ENCODE results near the gene CYP1B1.
A peak's percentile ranks its signal among the peaks of the same experiment; 100 is the strongest.
"Not testable (repeated sequence)": the region's sequence is repeated elsewhere in the genome, so short reads cannot be mapped to it uniquely, and the experiment has no call there.

CYP1B1 gene

GRCh38 chr2:38037757-38038621, 38.0 kb downstream of the CYP1B1 start:
- peak; percentile 71 for DNase-seq (ENCODE audit: low read depth, low spot score)

- no peak for DNase-seq (ENCODE audit: low read depth, low spot score)
These were observed 38.6 kb downstream of the CYP1B1 start for GRCh38 chr2:38037325-38037724.

- no peak for DNase-seq (ENCODE audit: low read depth, low spot score)
These were observed 40.0 kb downstream of the CYP1B1 start for GRCh38 chr2:38035968-38036367.

- no peak for DNase-seq (ENCODE audit: low read depth, low spot score)
These were observed 42.3 kb downstream of the CYP1B1 start for GRCh38 chr2:38033646-38034045.

- DNase-seq (ENCODE audit: low read depth, low spot score): no peak
These were observed 43.0 kb downstream of the CYP1B1 start for GRCh38 chr2:38032946-38033345.

GRCh38 chr2:38030635-38031355, 45.2 kb downstream of the CYP1B1 start:
- peak; percentile 67 for DNase-seq (ENCODE audit: low read depth, low spot score)

GRCh38 chr2:38029512-38029911, 46.4 kb downstream of the CYP1B1 start:
- no peak for DNase-seq (ENCODE audit: low read depth, low spot score)

GRCh38 chr2:38028829-38029228, 47.1 kb downstream of the CYP1B1 start:
- no peak for DNase-seq (ENCODE audit: low read depth, low spot score)

- no peak for DNase-seq (ENCODE audit: low read depth, low spot score)
These were observed 49.1 kb downstream of the CYP1B1 start for GRCh38 chr2:38026846-38027245.

GRCh38 chr2:38021589-38021988, 54.4 kb downstream of the CYP1B1 start:
- DNase-seq (ENCODE audit: low read depth, low spot score): no peak

- not testable (repeated sequence) for DNase-seq (ENCODE audit: low read depth, low spot score)
These were observed 55.4 kb downstream of the CYP1B1 start for GRCh38 chr2:38020359-38021069.

- DNase-seq (ENCODE audit: low read depth, low spot score): no peak
These were observed 58.1 kb downstream of the CYP1B1 start for GRCh38 chr2:38017836-38018235.

Measured in smooth muscle cell of the brain vasculature (primary cell).